Measurements from ENCODE around the gene RAPGEF6. TPM values are rescaled to one million over a fixed set of nuclear protein-coding genes. Genes with fewer than 3 reads are reported as not detected.

RAPGEF6 gene
- total and polyA plus RNA-seq, 12 donors, result 1.5 to 16.3 (median 10.9) TPM

- intact Hi-C loops (cut with DNase I), result loop anchor here in 3 of 10 donors (5.0 to 10.0 kb wide), 2 partner anchors 34 to 164 kb away; partner anchors contain the start of gene FNIP1 (in 2 of the 3)
- Histone ChIP-seq H3K36me3 (peaks cover 0 to 6% (median 0%) of the 10 kb centered on the region in 9 donors), H3K9me3 (no peaks in the 10 kb centered on the region), H3K27ac (no peak overlapping the region), H3K4me1 (peaks cover 4 to 66% (median 42%) of the 10 kb centered on the region in 9 donors), H3K4me3 (no peak overlapping the region), H3K27me3 (no peaks in the 10 kb centered on the region)
- no peak for ATAC-seq
- WGBS, 2 donors, result 73 to 84% methylated on average over 4 of the region's 4 CpGs
- DNase-seq, result no peak
- TF ChIP-seq, protein P1, sequence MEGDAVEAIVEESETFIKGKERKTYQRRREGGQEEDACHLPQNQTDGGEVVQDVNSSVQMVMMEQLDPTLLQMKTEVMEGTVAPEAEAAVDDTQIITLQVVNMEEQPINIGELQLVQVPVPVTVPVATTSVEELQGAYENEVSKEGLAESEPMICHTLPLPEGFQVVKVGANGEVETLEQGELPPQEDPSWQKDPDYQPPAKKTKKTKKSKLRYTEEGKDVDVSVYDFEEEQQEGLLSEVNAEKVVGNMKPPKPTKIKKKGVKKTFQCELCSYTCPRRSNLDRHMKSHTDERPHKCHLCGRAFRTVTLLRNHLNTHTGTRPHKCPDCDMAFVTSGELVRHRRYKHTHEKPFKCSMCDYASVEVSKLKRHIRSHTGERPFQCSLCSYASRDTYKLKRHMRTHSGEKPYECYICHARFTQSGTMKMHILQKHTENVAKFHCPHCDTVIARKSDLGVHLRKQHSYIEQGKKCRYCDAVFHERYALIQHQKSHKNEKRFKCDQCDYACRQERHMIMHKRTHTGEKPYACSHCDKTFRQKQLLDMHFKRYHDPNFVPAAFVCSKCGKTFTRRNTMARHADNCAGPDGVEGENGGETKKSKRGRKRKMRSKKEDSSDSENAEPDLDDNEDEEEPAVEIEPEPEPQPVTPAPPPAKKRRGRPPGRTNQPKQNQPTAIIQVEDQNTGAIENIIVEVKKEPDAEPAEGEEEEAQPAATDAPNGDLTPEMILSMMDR (IDR thresholded peaks at IDR 0.05), result no peak
Measured at GRCh38 chr5:131630963-131631350, 4.1 kb downstream of the RAPGEF6 start.

GRCh38 chr5:131630208-131630962 is 4.6 kb downstream of the RAPGEF6 start:
- Histone ChIP-seq H3K36me3 (peaks cover 0 to 6% (median 0%) of the 10 kb centered on the region in 9 donors), H3K27ac (no peak overlapping the region), H3K27me3 (no peaks in the 10 kb centered on the region), H3K9me3 (no peaks in the 10 kb centered on the region), H3K4me3 (no peak overlapping the region), H3K4me1 (peaks cover 4 to 65% (median 41%) of the 10 kb centered on the region in 9 donors)
- intact Hi-C loops (cut with DNase I), result loop anchor here in 3 of 10 donors (5.0 to 10.0 kb wide), 2 partner anchors 33 to 164 kb away; partner anchors contain the start of gene FNIP1 (in 2 of the 3)
- TF ChIP-seq, protein P1 (IDR thresholded peaks at IDR 0.05), result no peak
- DNase-seq (no peak), ATAC-seq (no peak)
- 74 to 76% methylated on average over 4 of the region's 4 CpGs for WGBS, 2 donors

DNA sequence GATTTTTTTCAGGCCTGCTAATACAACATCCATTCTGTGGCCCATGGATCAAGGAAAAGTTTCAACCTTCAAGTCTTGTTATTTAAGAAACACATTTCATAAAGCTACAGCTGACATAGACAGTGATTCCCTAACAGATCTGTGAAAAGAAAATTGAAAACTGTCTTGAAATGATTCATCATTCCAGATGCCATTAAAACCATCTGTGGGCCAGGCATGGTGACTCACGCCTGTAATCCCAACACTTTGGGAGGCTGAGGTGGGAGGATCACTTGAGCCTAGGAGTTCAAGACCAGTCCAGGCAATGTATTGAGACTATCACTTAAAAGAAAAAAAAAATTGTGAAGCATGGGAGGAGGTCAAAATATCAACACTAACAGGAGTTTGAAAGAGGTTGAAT is 6.0 kb downstream of the RAPGEF6 start:
- TF ChIP-seq, protein P1 (IDR thresholded peaks at IDR 0.05), result no peak
- H3K4me3 ChIP-seq, result no peak overlapping the region
- WGBS, 2 donors, result 97% methylated on average over 1 of the region's 1 CpG
- H3K9me3 ChIP-seq, result no peaks in the 10 kb centered on the region
- H3K4me1 ChIP-seq, result peaks cover 4 to 61% (median 37%) of the 10 kb centered on the region in 9 donors
- H3K27ac ChIP-seq, result no peak overlapping the region
- DNase-seq (no peak), ATAC-seq (no peak)
- peaks cover 0 to 6% (median 0%) of the 10 kb centered on the region in 9 donors for H3K36me3 ChIP-seq
- H3K27me3 ChIP-seq, result no peaks in the 10 kb centered on the region
- intact Hi-C loops (cut with DNase I), result no loop called here

DNA sequence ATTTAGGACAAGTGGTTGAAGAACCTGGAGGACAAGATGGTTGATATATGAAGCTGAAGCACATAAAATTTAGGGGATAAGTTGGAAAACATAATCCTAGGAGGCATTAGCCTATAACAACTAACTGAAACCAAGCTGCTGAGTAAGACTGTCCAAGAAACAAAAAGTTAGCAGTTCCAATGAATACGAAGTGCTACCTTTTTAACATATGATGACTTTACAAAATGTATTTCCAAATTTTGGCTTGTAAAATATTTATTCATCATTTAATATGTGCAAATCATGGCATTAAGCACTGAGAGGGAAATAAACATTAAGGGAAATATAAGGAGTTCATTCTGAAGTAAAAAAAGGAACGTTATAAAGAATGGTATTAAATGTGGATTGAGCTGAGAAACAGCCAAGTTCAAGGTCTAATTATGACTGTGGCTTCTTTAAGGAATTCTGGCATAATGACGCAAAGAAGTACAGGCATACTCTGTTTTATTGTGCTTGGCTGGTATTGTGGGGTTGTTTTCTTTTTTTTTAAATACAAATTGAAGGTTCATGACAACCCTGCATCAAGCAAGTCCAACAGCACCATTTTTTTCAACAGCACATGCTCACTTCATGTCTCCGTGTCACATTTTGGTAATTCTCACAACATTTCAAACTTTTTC is 7.7 kb downstream of the RAPGEF6 start:
- no peaks in the 10 kb centered on the region for H3K27me3 ChIP-seq
- peaks cover 0 to 58% (median 22%) of the 10 kb centered on the region in 9 donors for H3K4me1 ChIP-seq
- TF ChIP-seq, protein P1 (IDR thresholded peaks at IDR 0.05), result no peak
- H3K36me3 ChIP-seq, result no peaks in the 10 kb centered on the region
- H3K27ac ChIP-seq, result no peak overlapping the region
- no peak for DNase-seq
- H3K9me3 ChIP-seq, result no peaks in the 10 kb centered on the region
- ATAC-seq, result no peak
- intact Hi-C loops (cut with DNase I), result no loop called here
- no peak overlapping the region for H3K4me3 ChIP-seq
- 87 to 91% methylated on average over 4 of the region's 4 CpGs for WGBS, 2 donors

All from heart right ventricle (tissue), 16 donors.